Mesenchymal stem cell (in vitro differentiated cells and primary cell): Measurements from ENCODE around the gene MVD.

Source experiments
- DNase-seq: peaks from one replicate; pipeline ENCODE4 v3.0.0-alpha.2; 2013
- H2AFZ ChIP-seq: one replicate; pipeline ENCODE4 v1.6.1; 2013; ENCODE audit warnings: low read depth, mild to moderate bottlenecking, control low read depth, inconsistent platforms, low read length, moderate library complexity
- H2AK5ac ChIP-seq: 2 replicates; pipeline ENCODE4 v1.6.1; 2013; ENCODE audit warnings: low read length, moderate library complexity, mild to moderate bottlenecking, inconsistent platforms; ENCODE audit not compliant: severe bottlenecking
- H2BK120ac ChIP-seq: one replicate; pipeline ENCODE4 v1.6.1; 2013; ENCODE audit warnings: low read depth, mild to moderate bottlenecking, inconsistent platforms, low read length, moderate library complexity
- H2BK12ac ChIP-seq, 2 experiments: one replicate each; pipeline ENCODE4 v1.6.1; 2013; ENCODE audit warnings: inconsistent platforms in 2 of 2, low read length in 2 of 2, mild to moderate bottlenecking in 2 of 2, moderate library complexity in 2 of 2, control low read depth in 1 of 2
- H2BK15ac ChIP-seq: one replicate; pipeline ENCODE4 v1.6.1; 2013; ENCODE audit warnings: mild to moderate bottlenecking, low read depth, inconsistent platforms; ENCODE audit not compliant: poor library complexity, severe bottlenecking
- H2BK5ac ChIP-seq: 2 replicates; pipeline ENCODE4 v1.6.1; 2013; ENCODE audit warnings: low read depth, mild to moderate bottlenecking, low read length, control low read depth, inconsistent platforms; ENCODE audit not compliant: poor library complexity, severe bottlenecking
- H3K14ac ChIP-seq, 2 experiments: one replicate each; pipeline ENCODE4 v1.6.1; 2013; ENCODE audit warnings: inconsistent platforms in 2 of 2, low read length in 2 of 2, control low read depth in 1 of 2, mild to moderate bottlenecking in 1 of 2, moderate library complexity in 1 of 2
- H3K18ac ChIP-seq, 2 experiments: one replicate each; pipeline ENCODE4 v1.6.1; 2013; ENCODE audit warnings: inconsistent platforms in 2 of 2, low read length in 2 of 2, control low read depth in 1 of 2, low read depth in 1 of 2, mild to moderate bottlenecking in 1 of 2
- H3K23ac ChIP-seq, 2 experiments: one replicate each; pipeline ENCODE4 v1.6.1; 2013; ENCODE audit warnings: inconsistent platforms in 2 of 2, low read length in 2 of 2, mild to moderate bottlenecking in 2 of 2, moderate library complexity in 2 of 2, control low read depth in 1 of 2
- H3K27ac ChIP-seq: 2 replicates; pipeline ENCODE4 v1.5.1; 2013; ENCODE audit warnings: mild to moderate bottlenecking, moderate library complexity, low read length, control low read depth, inconsistent platforms; ENCODE audit not compliant: poor library complexity, severe bottlenecking
- H3K27me3 ChIP-seq, 2 experiments: 2 replicates each; pipeline versions ENCODE4 v1.6.1 to v1.7.0; 2013; ENCODE audit warnings: low read length in 2 of 2, mild to moderate bottlenecking in 2 of 2, moderate library complexity in 2 of 2, control low read depth in 1 of 2, inconsistent platforms in 1 of 2; ENCODE audit not compliant: control insufficient read depth in 1 of 2, insufficient read depth in 1 of 2
- H3K36me3 ChIP-seq, 2 experiments: 2 replicates each; pipeline versions ENCODE4 v1.6.1 to v1.7.0; 2013; ENCODE audit warnings: low read length in 2 of 2, control low read depth in 1 of 2, inconsistent platforms in 1 of 2, low read depth in 1 of 2, mild to moderate bottlenecking in 1 of 2; ENCODE audit not compliant: insufficient read depth in 2 of 2, control insufficient read depth in 1 of 2
- H3K4ac ChIP-seq, 2 experiments: one replicate each; pipeline ENCODE4 v1.6.1; 2013; ENCODE audit warnings: inconsistent platforms in 2 of 2, low read length in 2 of 2, mild to moderate bottlenecking in 2 of 2, moderate library complexity in 2 of 2, control low read depth in 1 of 2, low read depth in 1 of 2
- H3K4me1 ChIP-seq: 2 replicates; pipeline ENCODE4 v1.6.1; 2013; ENCODE audit warnings: low read depth, low read length, control low read depth; ENCODE audit not compliant: control insufficient read depth, insufficient read depth
- H3K4me2 ChIP-seq: 2 replicates; pipeline ENCODE4 v1.6.1; 2013; ENCODE audit warnings: low read length, mild to moderate bottlenecking, inconsistent platforms; ENCODE audit not compliant: poor library complexity, severe bottlenecking
- H3K4me3 ChIP-seq, 2 experiments: 2 replicates each; pipeline versions ENCODE4 v1.5.1 to v1.7.0; 2013; ENCODE audit warnings: low read length in 2 of 2, mild to moderate bottlenecking in 2 of 2, control low read depth in 1 of 2, low read depth in 1 of 2; ENCODE audit not compliant: insufficient read depth in 1 of 2
- H3K79me1 ChIP-seq: replicated peaks from 2 replicates; pipeline ENCODE4 v1.6.1; 2013; ENCODE audit warnings: mild to moderate bottlenecking, control low read depth, low read length, inconsistent platforms; ENCODE audit not compliant: poor library complexity, severe bottlenecking
- H3K9ac ChIP-seq: 2 replicates; pipeline ENCODE4 v1.7.0; 2013; ENCODE audit warnings: mild to moderate bottlenecking, low read length, moderate library complexity
- H3K9me3 ChIP-seq: 2 replicates; pipeline ENCODE4 v1.7.0; 2013; ENCODE audit warnings: mild to moderate bottlenecking, low read length; ENCODE audit not compliant: control insufficient read depth
- H4K8ac ChIP-seq: one replicate; pipeline ENCODE4 v1.6.1; 2013; ENCODE audit warnings: inconsistent platforms, mild to moderate bottlenecking, low read length, moderate library complexity
- H4K91ac ChIP-seq: one replicate; pipeline ENCODE4 v1.6.1; 2013; ENCODE audit warnings: mild to moderate bottlenecking, low read length, inconsistent platforms
- WGBS: methylation state at CpG from one replicate; pipeline ENCODE4 v1.1.7; 2013; ENCODE audit warnings: mixed read lengths; 5-methylcytosine and 5-hydroxymethylcytosine counted together

The MVD gene

DNA sequence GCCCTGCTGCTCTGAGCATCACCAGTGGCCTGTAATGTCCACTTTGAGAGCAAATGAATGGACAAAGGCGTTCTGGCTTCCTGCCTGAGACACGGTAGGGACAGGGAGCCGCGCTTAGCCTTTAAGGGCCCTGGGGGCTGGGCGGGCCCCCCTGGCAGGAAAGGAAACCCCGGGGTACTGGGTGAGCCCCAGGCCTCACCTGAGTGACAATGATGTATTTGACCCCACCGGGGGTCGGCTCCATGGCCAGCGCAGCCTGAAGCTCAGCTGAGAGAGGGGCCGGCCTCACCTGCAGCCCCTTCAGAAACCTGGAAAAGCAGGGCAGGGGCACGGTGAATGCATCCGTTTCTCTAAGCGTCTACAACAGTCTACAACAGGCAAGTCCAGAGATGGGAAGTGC lies 9.8 kb downstream of the MVD start:
- Histone ChIP-seq H2BK5ac (no peak overlapping the region), H3K4ac (no peak overlapping the region), H3K4me3 (no peak overlapping the region), H2BK120ac (no peak overlapping the region), H2AK5ac (no peak overlapping the region), H3K14ac (no peak overlapping the region), H3K9ac (no peak overlapping the region), H2BK12ac (no peak overlapping the region), H3K4me2 (no peak overlapping the region), H3K36me3 (peaks cover 46 to 63% of the 10 kb centered on the region in 2 experiments), H3K27me3 (no peaks in the 10 kb centered on the region), H4K8ac (no peak overlapping the region), H3K27ac (no peak overlapping the region), H4K91ac (no peak overlapping the region), H2BK15ac (no peak overlapping the region), H3K9me3 (no peaks in the 10 kb centered on the region), H3K79me1 (peaks cover 13% of the 10 kb centered on the region), H3K4me1 (peaks cover 50% of the 10 kb centered on the region), H3K23ac (no peak overlapping the region), H3K18ac (no peak overlapping the region), H2AFZ (no peak overlapping the region)
- WGBS: 92% methylated on average over 13 of the region's 13 CpGs
- no peak for DNase-seq

- H3K4ac ChIP-seq: no peak overlapping the region
- no peak overlapping the region for H3K4me3 ChIP-seq
- no peak overlapping the region for H3K9ac ChIP-seq
- peaks cover 14% of the 10 kb centered on the region for H3K79me1 ChIP-seq
- peaks cover 54% of the 10 kb centered on the region for H3K4me1 ChIP-seq
- no peaks in the 10 kb centered on the region for H3K27me3 ChIP-seq
- H3K18ac ChIP-seq: no peak overlapping the region
- H3K27ac ChIP-seq: no peak overlapping the region
- no peak overlapping the region for H2AK5ac ChIP-seq
- H3K23ac ChIP-seq: no peak overlapping the region
- H3K4me2 ChIP-seq: no peak overlapping the region
- H2BK5ac ChIP-seq: no peak overlapping the region
- no peak for DNase-seq
- peak overlapping the region; percentile 35 for H4K91ac ChIP-seq
- H4K8ac ChIP-seq: no peak overlapping the region
- no peak overlapping the region for H2AFZ ChIP-seq
- no peaks in the 10 kb centered on the region for H3K9me3 ChIP-seq
- H3K14ac ChIP-seq: no peak overlapping the region
- peaks cover 42 to 63% of the 10 kb centered on the region in 2 experiments for H3K36me3 ChIP-seq
- peak overlapping the region; percentile 0 for H2BK120ac ChIP-seq
- 99% methylated on average over 8 of the region's 8 CpGs for WGBS
- H2BK15ac ChIP-seq: no peak overlapping the region
- peak overlapping the region in 1 of 2 experiments; percentile 31 for H2BK12ac ChIP-seq
Measured at GRCh38 chr16:88652762-88653063, 10.2 kb downstream of the MVD start.

DNA sequence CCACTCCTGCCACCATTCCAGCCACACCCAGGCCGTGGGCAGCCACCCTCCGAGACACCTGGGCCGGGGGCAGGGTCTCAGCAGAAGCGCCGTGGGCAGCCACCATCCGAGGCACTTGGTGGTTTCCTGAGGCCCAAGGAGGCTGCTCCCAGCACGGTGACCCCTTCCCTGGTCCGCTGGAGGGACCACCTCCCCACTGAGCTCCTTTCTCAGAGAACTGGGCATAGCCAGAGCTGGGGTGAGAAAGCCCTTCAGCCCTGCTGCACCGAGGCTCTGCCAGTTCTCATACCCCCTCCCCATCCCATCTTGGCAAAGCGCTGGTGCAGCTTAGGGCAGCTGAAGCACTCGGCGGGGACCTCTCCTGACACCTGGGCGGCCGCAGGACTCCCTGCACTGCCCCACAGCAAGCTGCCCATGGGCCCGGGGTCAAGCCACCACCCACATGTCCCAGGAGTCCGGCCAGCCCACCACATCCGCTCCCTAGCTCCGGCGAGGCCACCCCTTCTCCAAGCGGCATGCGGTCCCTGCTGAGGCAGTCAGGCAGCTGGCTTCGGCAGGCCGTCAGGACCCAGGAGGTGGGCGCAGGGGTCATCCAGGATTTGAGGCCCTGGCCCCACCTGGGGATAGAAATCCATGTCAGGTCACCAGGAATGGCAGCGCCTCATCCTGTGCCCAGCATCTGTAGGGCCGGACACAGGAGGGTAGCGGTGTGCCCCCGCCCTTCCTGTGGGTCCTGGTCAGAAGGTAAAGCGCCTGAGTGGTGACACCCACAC lies 10.7 kb downstream of the MVD start:
- Histone ChIP-seq H4K91ac (peak overlapping the region; percentile 70), H2BK120ac (peak overlapping the region; percentile 87), H4K8ac (peak overlapping the region; percentile 66), H3K27ac (no peak overlapping the region), H3K27me3 (no peaks in the 10 kb centered on the region), H3K18ac (peak overlapping the region in 1 of 2 experiments; percentile 52), H3K4ac (no peak overlapping the region), H3K14ac (no peak overlapping the region), H3K36me3 (peaks cover 37 to 63% of the 10 kb centered on the region in 2 experiments), H2BK12ac (peak overlapping the region in 1 of 2 experiments; percentile 31), H3K79me1 (peaks cover 14% of the 10 kb centered on the region), H2BK5ac (no peak overlapping the region), H3K23ac (no peak overlapping the region), H3K4me2 (no peak overlapping the region), H3K4me3 (no peak overlapping the region), H2AK5ac (no peak overlapping the region), H3K9ac (no peak overlapping the region), H2BK15ac (peak overlapping the region; percentile 26), H2AFZ (no peak overlapping the region), H3K4me1 (peaks cover 57% of the 10 kb centered on the region), H3K9me3 (no peaks in the 10 kb centered on the region)
- no peak for DNase-seq
- WGBS: 88% methylated on average over 29 of the region's 29 CpGs

DNA sequence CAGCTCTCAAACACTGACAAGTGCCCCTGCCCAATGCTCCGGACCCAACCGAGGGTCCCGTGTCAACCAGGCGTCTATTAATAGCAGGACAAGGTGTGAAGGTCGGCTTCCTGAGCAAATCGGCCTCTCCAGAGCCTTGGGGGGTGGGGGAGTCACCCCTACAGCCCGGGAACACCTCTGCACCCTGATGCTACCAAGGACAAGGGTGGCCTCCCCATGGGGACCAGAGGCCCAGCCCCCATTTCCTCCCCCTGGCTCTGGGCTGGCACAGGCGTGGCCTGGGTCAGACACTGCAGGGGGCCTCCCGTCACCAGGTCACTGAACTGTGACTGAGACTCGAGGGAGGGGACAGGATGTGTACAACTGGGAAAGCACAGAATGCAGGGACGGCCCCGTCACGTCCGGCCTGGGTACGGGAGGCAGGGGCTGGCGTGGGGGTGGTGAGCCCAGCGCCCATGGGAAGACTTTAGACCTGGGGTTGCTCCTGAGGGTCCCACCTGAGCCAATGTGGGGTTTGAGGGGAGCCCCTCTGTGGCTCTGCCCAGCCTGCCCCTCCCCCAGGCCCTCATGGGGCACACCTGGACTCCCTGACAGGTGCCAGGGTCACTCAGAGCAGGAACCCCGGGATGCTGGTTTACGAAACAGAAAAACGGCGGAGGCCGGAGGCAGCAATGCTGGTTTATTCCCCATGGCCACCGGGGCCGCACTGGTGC lies 11.5 kb downstream of the MVD start:
- Histone ChIP-seq H3K9ac (peak overlapping the region; percentile 66), H3K27me3 (no peaks in the 10 kb centered on the region), H3K79me1 (peaks cover 15% of the 10 kb centered on the region), H3K27ac (peak overlapping the region; percentile 50), H3K23ac (no peak overlapping the region), H3K14ac (peak overlapping the region in 1 of 2 experiments; percentile 44), H2AFZ (no peak overlapping the region), H2BK120ac (peak overlapping the region; percentile 87), H2BK15ac (peak overlapping the region; percentile 26), H2BK5ac (peak overlapping the region; percentile 48), H3K18ac (peak overlapping the region; percentile 61 to 87), H4K91ac (peak overlapping the region; percentile 83), H3K9me3 (no peaks in the 10 kb centered on the region), H3K4ac (peak overlapping the region in 1 of 2 experiments; percentile 8), H3K4me1 (peaks cover 53% of the 10 kb centered on the region), H3K36me3 (peaks cover 33 to 62% of the 10 kb centered on the region in 2 experiments), H2AK5ac (peak overlapping the region; percentile 18), H2BK12ac (peak overlapping the region in 1 of 2 experiments; percentile 17), H3K4me3 (peak overlapping the region; percentile 29 to 73), H3K4me2 (peak overlapping the region; percentile 75), H4K8ac (peak overlapping the region; percentile 73)
- peak; percentile 88 for DNase-seq
- WGBS: 38% methylated on average over 24 of the region's 24 CpGs
